Natural killer cell treated with Interleukin-12 subunit alpha and Interleukin-12 subunit beta and Interleukin-15 and Interleukin-18, amount 100 ng/mL, for 72 hours (primary cell): ENCODE measurements around the gene ALDH1L2. TPM values are rescaled to one million over a fixed set of nuclear protein-coding genes. Genes with fewer than 3 reads are reported as not detected.
A peak's percentile ranks its signal among the peaks of the same experiment; 100 is the strongest.

Experiments used
- ATAC-seq, 2 donors: fragments of 150-1000 bp; cut with Tn5 transposase in 1 of 2; sonication (Bioruptor Pico), chemical (Tn5 transposase) in 1 of 2; 2 replicates each; pipeline ENCODE4 v1.10.0; 2021
- DNase-seq: peaks from one replicate; pipeline ENCODE4 v3.0.0; 2022; ENCODE audit warnings: low spot score
- H3K27ac Mint-ChIP-seq, 2 donors: 1 replicate in 1 of 2; 2 replicates in 1 of 2; pipeline ENCODE4 v1.8.0; 2022; ENCODE audit warnings: mixed read lengths in 2 of 2, mild to moderate bottlenecking in 1 of 2, moderate library complexity in 1 of 2
- H3K27me3 Mint-ChIP-seq, 2 donors: 1 replicate in 1 of 2; 2 replicates in 1 of 2; pipeline ENCODE4 v1.8.0; 2022; ENCODE audit warnings: mixed read lengths in 2 of 2
- H3K36me3 Mint-ChIP-seq: one replicate; pipeline ENCODE4 v1.8.0; 2022; ENCODE audit warnings: mixed read lengths
- H3K4me1 Mint-ChIP-seq, 2 donors: 1 replicate in 1 of 2; 2 replicates in 1 of 2; pipeline ENCODE4 v1.8.0; 2022; ENCODE audit warnings: low read depth in 2 of 2, mixed read lengths in 2 of 2, mild to moderate bottlenecking in 1 of 2
- H3K4me3 Mint-ChIP-seq: one replicate; pipeline ENCODE4 v1.8.0; 2022; ENCODE audit warnings: mixed read lengths
- H3K9me3 Mint-ChIP-seq: 2 replicates; pipeline ENCODE4 v1.8.0; 2022; ENCODE audit warnings: mixed read lengths
- total RNA-seq, 2 donors: library from RNA; stranded (reverse); gene quantifications; one replicate each; pipeline ENCODE4 v1.2.3, GENCODE V29; 2022

Gene ALDH1L2
- total RNA-seq, 2 donors from 2014 or later, result 0.22 to 0.29 TPM

DNA sequence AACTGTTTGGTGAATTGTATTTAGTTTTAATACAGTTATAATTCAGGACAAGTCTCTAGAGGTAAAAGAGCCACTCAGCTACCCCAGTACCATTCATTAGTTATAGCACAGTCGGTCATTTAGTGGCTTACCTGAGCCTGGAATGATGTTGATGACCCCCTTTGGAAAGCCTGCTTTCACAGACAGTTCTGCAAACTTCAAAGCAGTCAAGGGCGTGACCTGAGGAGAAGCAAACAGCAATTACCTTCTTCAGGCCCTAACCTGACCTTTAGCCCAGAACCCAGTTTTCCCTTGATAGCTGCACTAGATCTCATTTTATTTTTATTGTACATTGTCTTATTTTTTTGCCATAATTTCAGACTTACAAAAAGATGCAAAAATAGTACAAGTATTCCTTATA, 43.8 kb downstream of the ALDH1L2 start:
- ATAC-seq, result no peak

DNA sequence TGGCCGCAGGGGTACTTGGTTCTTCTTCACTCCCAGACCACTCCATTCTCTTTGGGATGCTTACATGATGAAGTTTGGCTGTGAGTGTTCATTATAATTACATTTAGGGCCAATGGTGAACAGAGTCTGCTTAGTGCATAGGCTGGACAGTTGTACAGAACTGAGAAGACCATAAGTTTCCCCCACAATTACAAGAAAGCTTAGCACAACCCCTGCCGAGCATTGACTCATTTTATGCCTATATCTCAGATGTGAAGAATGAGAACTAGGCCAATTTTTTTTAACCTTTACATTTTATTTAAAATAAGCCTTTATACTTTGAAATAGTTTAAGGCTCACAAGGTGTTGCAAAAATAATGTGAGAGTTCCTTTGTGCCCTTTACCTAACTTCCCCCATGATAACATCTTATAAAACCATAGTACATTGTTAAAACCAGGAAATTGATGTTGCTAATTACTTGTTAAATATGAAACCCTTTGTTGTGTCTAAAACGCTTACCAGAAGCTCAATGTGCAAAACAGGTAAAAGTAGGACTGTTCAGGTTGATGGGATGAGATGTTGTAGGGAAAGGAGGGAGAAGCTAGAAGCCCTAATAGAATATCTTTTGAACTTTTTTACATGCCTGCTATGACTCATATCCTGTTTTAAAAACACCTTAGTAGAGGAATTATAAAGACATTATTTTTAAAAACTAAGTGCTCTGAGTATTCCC, 47.2 kb downstream of the ALDH1L2 start:
- no peak for DNase-seq
- ATAC-seq, result no peak
- Mint-ChIP-seq H3K27me3 (no peaks in the 10 kb centered on the region), H3K36me3 (no peaks in the 10 kb centered on the region), H3K4me1 (peaks cover 4 to 10% of the 10 kb centered on the region in 2 donors), H3K27ac (peak overlapping the region in 1 of 2 donors; percentile 60), H3K9me3 (no peaks in the 10 kb centered on the region), H3K4me3 (no peak overlapping the region)

More for the DNA sequence above, 43.8 kb downstream of the ALDH1L2 start:
- H3K4me3 Mint-ChIP-seq, result no peak overlapping the region
- H3K27ac Mint-ChIP-seq, result no peak overlapping the region
- H3K4me1 Mint-ChIP-seq, result peaks cover 4 to 10% of the 10 kb centered on the region in 2 donors
- H3K9me3 Mint-ChIP-seq, result no peaks in the 10 kb centered on the region
- no peaks in the 10 kb centered on the region for H3K27me3 Mint-ChIP-seq
- H3K36me3 Mint-ChIP-seq, result no peaks in the 10 kb centered on the region
- no peak for DNase-seq

DNA sequence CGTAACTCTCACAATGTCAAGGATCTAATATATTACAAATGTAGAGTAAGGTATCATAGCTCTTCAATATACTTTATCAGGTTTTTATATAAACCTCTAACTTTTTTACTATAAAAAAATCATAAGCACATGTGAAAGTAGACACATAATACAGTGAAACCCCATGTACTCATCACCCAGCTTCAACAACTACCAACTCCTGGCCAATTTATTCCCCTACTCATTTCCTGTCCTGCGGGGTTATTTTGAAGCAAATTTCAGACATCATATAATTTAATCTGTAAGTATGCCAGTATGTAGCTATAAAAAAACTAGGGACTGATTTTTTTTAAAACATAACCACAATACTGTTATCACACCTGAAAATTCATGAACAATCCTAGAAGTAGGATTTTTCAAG, 50.4 kb downstream of the ALDH1L2 start:
- Mint-ChIP-seq H3K36me3 (no peaks in the 10 kb centered on the region), H3K4me3 (no peak overlapping the region), H3K27ac (no peak overlapping the region), H3K27me3 (no peaks in the 10 kb centered on the region), H3K9me3 (no peaks in the 10 kb centered on the region), H3K4me1 (peaks cover 10 to 22% of the 10 kb centered on the region in 2 donors)
- ATAC-seq (no peak), DNase-seq (no peak)

DNA sequence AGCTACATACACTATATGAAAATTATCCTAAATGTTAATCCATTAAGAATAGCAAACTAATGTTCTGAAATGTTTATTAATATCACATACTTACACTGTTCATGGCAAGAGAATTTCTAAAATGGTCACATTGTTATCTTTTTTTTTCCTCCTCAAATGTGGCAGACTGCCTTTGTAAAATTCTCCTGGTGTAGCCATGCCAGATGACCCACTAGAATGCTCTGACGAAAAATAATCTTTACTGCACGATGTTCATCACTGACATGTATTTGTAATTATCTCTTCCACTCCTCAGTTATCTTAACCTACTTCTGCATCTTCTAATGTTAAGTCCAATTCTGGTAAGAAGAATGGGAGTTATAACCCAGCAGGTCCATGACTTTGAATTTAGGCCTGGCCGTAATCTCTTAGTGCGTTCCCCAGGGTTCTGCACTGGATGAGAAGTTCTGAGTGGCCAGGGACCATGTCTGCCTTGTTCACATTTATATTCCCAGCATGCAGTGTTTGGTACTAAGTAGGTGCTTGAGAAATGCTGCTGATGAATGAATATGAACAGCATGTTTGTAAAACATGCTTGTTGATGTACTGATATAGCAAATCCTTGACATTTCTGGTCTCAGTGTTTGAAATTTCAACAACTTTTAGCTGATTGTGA, 51.4 kb downstream of the ALDH1L2 start:
- Mint-ChIP-seq H3K4me1 (peaks cover 10 to 17% of the 10 kb centered on the region in 2 donors), H3K27me3 (no peaks in the 10 kb centered on the region), H3K36me3 (no peaks in the 10 kb centered on the region), H3K4me3 (no peak overlapping the region), H3K27ac (no peak overlapping the region), H3K9me3 (no peaks in the 10 kb centered on the region)
- ATAC-seq (no peak), DNase-seq (no peak)

DNA sequence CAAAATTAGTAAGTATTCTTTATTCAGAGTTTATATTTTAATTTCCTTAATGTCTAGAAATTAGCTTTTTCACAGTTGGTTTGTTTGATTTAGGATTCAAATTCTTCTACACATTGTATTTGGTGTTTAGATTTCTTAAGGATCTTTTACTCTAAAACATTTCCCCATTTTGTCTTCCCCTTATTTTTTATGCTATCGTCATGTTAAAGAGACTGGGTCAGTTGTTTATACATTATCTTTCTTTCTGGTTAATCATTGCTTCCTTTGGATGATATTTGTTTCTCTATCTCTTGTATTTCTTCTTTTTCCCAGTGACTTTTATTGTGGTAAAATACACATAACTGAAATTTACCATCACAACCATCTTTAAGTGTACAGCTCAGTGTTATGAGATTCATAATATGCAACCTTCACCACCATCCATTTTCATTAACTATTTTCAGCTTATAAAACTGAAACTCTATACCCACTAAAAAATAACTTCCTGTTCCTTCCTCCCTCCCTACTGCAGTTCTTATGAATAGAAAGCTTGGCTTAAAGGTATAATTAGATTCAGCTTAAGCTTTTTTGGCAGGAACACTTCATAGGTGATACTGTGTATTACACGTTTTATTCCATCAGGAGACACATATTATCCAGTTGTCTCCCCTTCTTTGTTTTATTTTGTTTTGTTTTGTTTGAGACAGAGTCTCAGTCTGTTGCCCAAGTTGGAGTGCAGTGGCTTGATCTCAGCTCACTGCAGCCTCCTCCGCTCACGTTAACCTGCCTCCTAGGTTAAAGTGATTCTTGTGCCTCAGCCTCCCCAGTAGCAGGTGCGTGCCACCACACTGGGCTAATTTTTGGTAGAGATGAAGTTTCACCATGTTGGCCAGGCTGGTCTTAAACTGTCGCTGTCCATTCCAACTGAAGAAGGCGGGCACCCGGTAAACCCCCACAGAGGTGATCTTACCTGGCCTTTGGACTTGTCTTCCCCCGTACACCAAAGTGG, 53.1 kb downstream of the ALDH1L2 start:
- DNase-seq, result no peak
- Mint-ChIP-seq H3K4me3 (peak overlapping the region; percentile 40), H3K27ac (peak overlapping the region in 1 of 2 donors; percentile 26), H3K36me3 (no peaks in the 10 kb centered on the region), H3K9me3 (no peaks in the 10 kb centered on the region), H3K4me1 (peaks cover 7 to 12% of the 10 kb centered on the region in 2 donors), H3K27me3 (no peaks in the 10 kb centered on the region)
- ATAC-seq, result no peak

DNA sequence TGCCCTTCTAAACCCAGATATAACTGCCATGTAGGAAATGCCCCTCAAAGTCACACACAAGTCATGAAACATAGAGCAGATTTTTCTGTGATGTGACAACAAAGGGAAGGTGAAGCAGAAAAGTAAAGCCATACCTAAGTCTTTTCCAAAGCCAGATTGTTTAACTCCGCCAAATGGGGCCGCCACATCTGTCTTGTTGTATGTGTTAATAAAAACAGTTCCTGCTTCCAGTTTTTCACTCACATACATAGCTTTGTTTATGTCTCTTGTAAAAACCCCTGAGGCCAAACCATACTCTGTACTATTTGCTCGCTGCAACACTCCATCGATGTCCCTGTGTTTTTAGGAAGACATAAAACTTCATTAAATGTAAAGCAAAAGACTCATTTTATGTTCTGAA, 57.8 kb downstream of the ALDH1L2 start:
- H3K27ac Mint-ChIP-seq, result no peak overlapping the region
- H3K4me1 Mint-ChIP-seq, result peaks cover 5 to 7% of the 10 kb centered on the region in 2 donors
- no peaks in the 10 kb centered on the region for H3K36me3 Mint-ChIP-seq
- H3K9me3 Mint-ChIP-seq, result no peaks in the 10 kb centered on the region
- ATAC-seq (no peak), DNase-seq (no peak)
- no peak overlapping the region for H3K4me3 Mint-ChIP-seq
- no peaks in the 10 kb centered on the region for H3K27me3 Mint-ChIP-seq

DNA sequence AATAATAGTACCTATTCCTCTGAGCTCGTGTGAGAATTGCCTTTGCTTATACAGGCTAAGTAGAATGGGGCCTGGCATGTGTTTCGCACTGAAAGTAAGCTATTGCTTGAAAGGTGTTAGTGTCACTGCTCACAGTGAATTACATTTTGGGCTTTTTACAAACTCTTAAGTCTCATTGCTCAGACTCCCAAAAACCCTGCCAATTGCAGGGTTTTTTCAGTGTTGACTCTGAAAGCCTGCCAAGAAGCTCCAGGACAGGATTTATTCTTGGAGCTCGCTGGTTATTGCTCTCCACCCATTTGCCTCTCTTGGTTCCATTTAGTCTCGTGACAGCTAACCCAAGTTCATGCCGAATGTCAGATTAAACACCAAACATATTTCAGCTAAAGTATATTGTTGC, 58.4 kb downstream of the ALDH1L2 start:
- Mint-ChIP-seq H3K4me3 (no peak overlapping the region), H3K4me1 (peaks cover under 1 to 2% of the 10 kb centered on the region in 2 donors), H3K9me3 (no peaks in the 10 kb centered on the region), H3K36me3 (no peaks in the 10 kb centered on the region), H3K27ac (no peak overlapping the region), H3K27me3 (no peaks in the 10 kb centered on the region)
- no peak for DNase-seq
- ATAC-seq, result no peak

DNA sequence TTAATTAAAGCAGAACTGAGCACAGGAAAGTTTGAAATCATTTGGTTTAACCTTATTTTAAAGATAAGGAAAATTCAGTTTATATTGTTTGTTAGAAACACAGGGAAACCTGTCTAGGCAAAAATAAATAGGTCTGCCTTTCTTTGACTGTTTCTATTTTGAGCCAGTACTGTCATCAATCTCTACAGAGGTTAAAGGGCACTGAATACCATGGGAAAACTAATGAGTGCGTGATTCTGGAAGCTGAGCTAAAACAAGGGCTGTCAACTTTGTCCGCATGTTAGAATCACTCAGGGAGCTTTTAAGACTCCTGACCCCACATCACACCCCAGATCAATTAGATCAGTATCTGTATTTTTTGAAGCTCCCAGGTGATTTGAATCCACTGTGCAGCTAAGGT, 59.3 kb downstream of the ALDH1L2 start:
- H3K4me3 Mint-ChIP-seq, result no peak overlapping the region
- H3K36me3 Mint-ChIP-seq, result no peaks in the 10 kb centered on the region
- H3K27ac Mint-ChIP-seq, result no peak overlapping the region
- H3K9me3 Mint-ChIP-seq, result no peaks in the 10 kb centered on the region
- H3K27me3 Mint-ChIP-seq, result no peaks in the 10 kb centered on the region
- no peaks in the 10 kb centered on the region for H3K4me1 Mint-ChIP-seq
- no peak for DNase-seq
- ATAC-seq, result no peak

DNA sequence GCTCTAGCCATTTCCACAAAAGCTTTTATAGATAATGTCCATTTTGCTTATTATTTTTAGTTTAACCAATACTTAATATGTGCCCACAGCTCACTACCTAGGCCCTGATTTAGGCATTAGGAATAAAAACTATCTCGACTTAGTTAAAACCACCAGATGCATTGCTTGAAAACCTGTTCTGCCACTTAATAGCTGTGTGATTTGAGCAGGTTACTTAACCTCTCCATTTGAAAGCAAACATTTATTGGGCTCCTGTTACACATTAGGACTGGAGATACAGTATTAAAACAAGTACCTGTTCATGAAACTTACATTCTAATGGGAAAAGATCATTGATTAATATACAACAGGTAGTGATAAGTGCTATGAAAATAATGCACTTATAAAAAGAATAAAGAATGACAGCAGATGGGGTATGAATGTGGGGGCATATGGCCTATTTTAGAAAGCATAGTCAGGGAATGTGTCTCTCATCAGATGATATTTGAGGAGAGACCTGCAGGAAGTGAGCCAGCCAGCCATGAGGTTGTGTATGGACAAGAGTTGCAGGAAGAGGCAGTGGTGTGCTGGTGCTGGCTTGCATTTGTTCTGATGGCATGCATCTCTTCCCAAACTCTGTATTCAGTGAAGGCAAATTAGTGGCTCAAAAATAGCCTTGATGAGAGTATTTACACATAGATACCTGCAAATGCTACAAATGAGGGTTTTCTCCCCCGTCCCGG, 63.9 kb downstream of the ALDH1L2 start:
- Mint-ChIP-seq H3K9me3 (no peaks in the 10 kb centered on the region), H3K36me3 (no peaks in the 10 kb centered on the region), H3K4me3 (no peak overlapping the region), H3K27me3 (no peaks in the 10 kb centered on the region), H3K4me1 (no peaks in the 10 kb centered on the region), H3K27ac (no peak overlapping the region)
- DNase-seq, result no peak
- ATAC-seq, result no peak

DNA sequence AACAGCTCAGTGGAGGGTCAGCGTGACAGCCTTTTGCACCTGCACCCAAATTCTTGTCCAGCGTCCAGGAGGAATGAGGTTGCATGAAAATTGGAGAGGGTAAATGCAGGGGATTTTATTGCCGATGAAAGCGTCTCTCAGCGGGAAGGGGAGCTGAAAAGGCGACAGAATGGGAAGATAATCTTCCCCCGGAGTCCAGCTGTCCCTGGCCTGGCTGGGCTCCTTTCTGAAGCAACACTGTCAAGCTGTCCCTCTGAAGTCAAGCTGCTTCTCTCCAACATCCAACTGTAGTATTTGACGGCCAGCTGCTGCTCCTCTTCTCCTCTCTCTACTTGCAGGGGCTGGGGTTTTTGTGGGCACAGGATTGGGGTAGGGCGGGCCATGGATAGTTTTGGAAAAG, 65.5 kb downstream of the ALDH1L2 start:
- H3K4me3 Mint-ChIP-seq, result no peak overlapping the region
- no peak for DNase-seq
- no peak overlapping the region for H3K27ac Mint-ChIP-seq
- H3K9me3 Mint-ChIP-seq, result no peaks in the 10 kb centered on the region
- H3K36me3 Mint-ChIP-seq, result no peaks in the 10 kb centered on the region
- H3K27me3 Mint-ChIP-seq, result no peaks in the 10 kb centered on the region
- ATAC-seq, result no peak
- H3K4me1 Mint-ChIP-seq, result no peaks in the 10 kb centered on the region

DNA sequence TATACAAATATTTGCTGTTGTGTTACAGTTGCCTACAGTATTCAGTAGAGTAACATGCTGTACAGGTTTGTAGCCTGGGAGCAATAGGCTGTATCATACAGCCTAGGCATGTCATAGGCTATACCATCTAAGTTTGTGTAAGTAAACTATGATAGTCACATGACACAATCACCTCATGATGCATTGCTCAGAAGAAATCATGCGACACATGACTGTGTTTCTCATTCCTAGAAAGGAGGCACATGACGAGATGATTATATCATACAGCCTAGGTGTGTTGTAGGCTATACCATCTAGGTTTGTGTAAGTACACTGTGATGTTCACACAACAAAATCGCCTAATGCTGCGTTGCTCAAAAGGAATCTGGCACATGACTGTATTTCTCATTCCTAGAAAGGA, 66.2 kb downstream of the ALDH1L2 start:
- Mint-ChIP-seq H3K4me3 (no peak overlapping the region), H3K27me3 (no peaks in the 10 kb centered on the region), H3K4me1 (no peaks in the 10 kb centered on the region), H3K9me3 (no peaks in the 10 kb centered on the region), H3K36me3 (no peaks in the 10 kb centered on the region), H3K27ac (no peak overlapping the region)
- DNase-seq, result no peak
- ATAC-seq, result no peak

DNA sequence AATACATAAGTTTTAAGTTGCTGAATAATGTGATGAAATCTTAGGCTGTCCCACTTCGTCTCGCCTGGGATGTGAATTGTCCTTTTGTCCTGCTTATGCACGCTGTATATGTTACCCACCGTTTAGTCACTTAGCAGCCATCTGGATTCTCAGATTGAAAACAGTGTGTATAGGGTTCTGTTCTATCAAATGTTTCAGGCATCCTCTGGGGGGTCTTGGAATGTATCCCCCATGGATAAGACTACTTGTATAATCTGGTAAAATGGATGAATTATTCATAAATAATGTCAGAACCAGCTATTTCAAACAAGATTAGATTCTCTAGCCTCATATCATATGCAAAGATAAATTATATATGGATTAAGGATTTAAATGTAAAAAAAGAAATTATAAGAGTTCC, 68.7 kb downstream of the ALDH1L2 start:
- Mint-ChIP-seq H3K27me3 (no peaks in the 10 kb centered on the region), H3K9me3 (peaks cover 7% of the 10 kb centered on the region), H3K36me3 (peaks cover 23% of the 10 kb centered on the region), H3K4me1 (no peaks in the 10 kb centered on the region), H3K27ac (no peak overlapping the region), H3K4me3 (no peak overlapping the region)
- no peak for DNase-seq
- ATAC-seq, result no peak

DNA sequence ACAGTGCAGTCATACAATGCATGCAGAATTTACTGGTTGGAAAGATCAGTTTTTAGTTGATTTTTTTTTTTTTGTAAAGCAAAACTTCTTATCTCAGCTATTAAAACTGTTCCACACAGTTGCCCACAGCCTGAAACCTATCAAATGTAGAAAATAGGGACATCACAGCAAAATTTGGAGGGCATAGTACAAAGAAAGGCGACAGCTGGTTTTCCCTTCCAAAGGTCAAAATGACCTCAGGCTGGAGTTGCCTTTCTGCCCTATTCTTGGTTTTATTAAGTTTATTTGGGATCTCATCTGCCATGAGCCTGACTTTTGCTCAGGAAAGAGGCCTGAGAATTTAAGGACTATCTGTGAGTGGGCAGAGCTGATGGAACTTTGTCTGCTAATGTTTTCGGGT, 69.7 kb downstream of the ALDH1L2 start:
- ATAC-seq, result no peak
- no peaks in the 10 kb centered on the region for H3K27me3 Mint-ChIP-seq
- H3K27ac Mint-ChIP-seq, result no peak overlapping the region
- H3K36me3 Mint-ChIP-seq, result peaks cover 32% of the 10 kb centered on the region
- no peak overlapping the region for H3K4me3 Mint-ChIP-seq
- no peak for DNase-seq
- H3K9me3 Mint-ChIP-seq, result peaks cover 11% of the 10 kb centered on the region
- no peaks in the 10 kb centered on the region for H3K4me1 Mint-ChIP-seq
